Fibroblast of villous mesenchyme (primary cell): Measurements from ENCODE around the gene ASCC3. TPM values are rescaled to one million over a fixed set of nuclear protein-coding genes. Genes with fewer than 3 reads are reported as not detected.
A peak's percentile ranks its signal among the peaks of the same experiment; 100 is the strongest.

Experiments
- DNase-seq: peaks from one replicate; pipeline ENCODE4 v3.0.0-alpha.2; 2010; ENCODE audit warnings: low read depth
- H3K4me3 ChIP-seq: 2 replicates; pipeline ENCODE4 v1.5.1; 2011; ENCODE audit warnings: low read depth, mild to moderate bottlenecking, low read length
- CTCF ChIP-seq: IDR thresholded peaks from 2 replicates; pipeline ENCODE4 v1.5.1; 2012; ENCODE audit warnings: low read depth, mild to moderate bottlenecking, low read length; ENCODE audit not compliant: insufficient read depth
- total RNA-seq: library from RNA; depleted of rRNA; stranded (reverse); fragments of >200 nt; gene quantifications from 2 replicates; pipeline ENCODE4 v1.2.3, GENCODE V29; 2012

Gene ASCC3
- total RNA-seq, 1 donor, result 165 TPM

GRCh38 chr6:100915876-100916275, 34.7 kb upstream of the ASCC3 start:
- no peak for DNase-seq
- H3K4me3 ChIP-seq, result no peak overlapping the region
- TF ChIP-seq CTCF, result no peak

- peak overlapping the region; percentile 10 for H3K4me3 ChIP-seq
- peak; percentile 31 for DNase-seq
- no peak for TF ChIP-seq CTCF
Observed at GRCh38 chr6:100913400-100914276, 32.5 kb upstream of the ASCC3 start.

GRCh38 chr6:100906325-100906724, 25.2 kb upstream of the ASCC3 start:
- no peak overlapping the region for H3K4me3 ChIP-seq
- peak; percentile 25 for TF ChIP-seq CTCF
- DNase-seq, result no peak

- H3K4me3 ChIP-seq, result no peak overlapping the region
- TF ChIP-seq CTCF, result no peak
- no peak for DNase-seq
Observed at GRCh38 chr6:100905067-100905466, 23.9 kb upstream of the ASCC3 start.

GRCh38 chr6:100904316-100904715, 23.2 kb upstream of the ASCC3 start:
- no peak overlapping the region for H3K4me3 ChIP-seq
- TF ChIP-seq CTCF, result no peak

GRCh38 chr6:100901582-100901981, 20.5 kb upstream of the ASCC3 start:
- H3K4me3 ChIP-seq, result no peak overlapping the region
- DNase-seq, result no peak
- TF ChIP-seq CTCF, result no peak

More at GRCh38 chr6:100904316-100904715, 23.2 kb upstream of the ASCC3 start:
- no peak for DNase-seq
